Stimulated activated CD8-positive, alpha-beta memory T cell treated with anti-CD3 and anti-CD28 coated beads, Interleukin-4, amount 100 ng/mL, for 4 hours (primary cell): Measurements from ENCODE around the gene EHD4.

Source experiments
- DNase-seq, 2 donors: peaks; one replicate each; pipeline ENCODE4 v3.0.0-alpha.2; 2020; ENCODE audit warnings: low read depth in 2 of 2, low spot score in 1 of 2

EHD4 gene

DNA sequence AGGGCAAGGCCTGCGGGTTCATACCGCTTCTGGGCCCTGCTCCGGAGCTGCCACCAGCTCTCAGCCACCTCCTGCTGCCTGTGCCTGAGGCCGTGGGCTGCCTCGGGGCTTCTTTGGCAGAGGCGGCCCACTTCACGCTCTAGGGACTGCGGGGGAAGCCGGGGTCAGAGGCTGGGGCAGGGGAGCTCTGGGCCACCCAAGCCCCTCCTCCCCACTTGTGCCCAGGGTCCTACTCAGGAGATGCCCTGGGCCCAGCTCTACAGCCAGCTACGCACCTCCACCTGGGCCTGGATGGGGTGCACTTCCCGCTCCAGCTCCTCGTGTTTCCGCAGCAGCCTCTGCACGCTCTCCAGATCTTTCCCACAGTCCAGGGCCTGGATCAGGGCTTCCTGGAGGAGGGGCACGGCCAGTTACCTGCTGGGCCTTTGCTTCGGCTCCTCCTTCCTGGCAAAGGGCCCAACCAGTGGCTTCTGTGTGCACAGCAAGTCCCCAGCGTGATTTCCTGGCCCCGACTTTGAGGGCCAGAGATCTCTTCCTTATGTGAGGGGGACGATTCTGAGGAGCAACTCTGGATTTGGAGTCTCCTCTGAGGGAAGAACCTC lies 109.7 kb downstream of the EHD4 start:
- no peak for DNase-seq

GRCh38 chr15:41861736-41862356 lies 110.5 kb downstream of the EHD4 start:
- no peak for DNase-seq

GRCh38 chr15:41860049-41860828 lies 112.1 kb downstream of the EHD4 start:
- no peak for DNase-seq

DNA sequence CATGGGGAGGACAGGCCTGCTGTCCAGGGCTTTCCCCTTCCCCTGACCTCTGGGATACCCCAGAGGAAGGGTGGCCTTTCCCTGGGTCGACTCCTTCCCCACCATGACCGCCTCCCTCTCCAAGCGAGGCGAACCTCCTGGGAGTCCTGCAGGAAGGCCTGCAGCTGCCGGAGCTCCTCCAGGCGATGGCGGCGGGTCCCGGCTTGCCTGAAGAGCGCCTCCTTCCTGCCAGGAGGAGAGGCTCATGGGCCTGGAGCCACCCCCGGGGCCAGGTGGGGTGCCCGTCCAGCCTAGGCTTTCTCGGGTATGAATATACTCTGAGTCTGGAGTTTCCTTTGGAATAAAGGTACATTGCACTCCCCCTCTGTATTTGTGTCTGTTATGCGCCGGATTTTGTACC lies 113.6 kb downstream of the EHD4 start:
- no peak for DNase-seq

- no peak for DNase-seq
Measured at GRCh38 chr15:41857316-41857715, 115.0 kb downstream of the EHD4 start.

DNA sequence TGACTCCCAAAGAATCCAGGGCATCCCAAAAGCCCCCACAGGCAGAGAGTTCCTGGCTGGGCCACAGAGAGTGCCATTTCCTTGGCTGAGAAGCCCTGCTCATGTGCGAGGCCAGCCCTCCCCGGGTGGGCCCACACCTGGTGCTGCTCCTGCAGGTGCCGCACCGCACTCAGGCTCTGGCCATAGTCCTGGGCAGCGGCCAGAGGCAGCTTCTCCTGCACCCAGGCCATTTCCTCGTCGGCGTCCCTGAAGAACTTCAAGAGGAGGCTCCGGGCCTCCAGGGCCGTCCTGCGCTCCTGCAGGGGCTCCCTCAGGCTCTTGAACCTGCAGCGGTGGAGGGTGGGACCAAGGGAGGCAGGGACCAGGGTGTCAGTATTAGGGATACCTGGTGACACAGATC lies 115.6 kb downstream of the EHD4 start:
- no peak for DNase-seq

- no peak for DNase-seq
Measured at GRCh38 chr15:41856262-41856661, 116.1 kb downstream of the EHD4 start.

DNA sequence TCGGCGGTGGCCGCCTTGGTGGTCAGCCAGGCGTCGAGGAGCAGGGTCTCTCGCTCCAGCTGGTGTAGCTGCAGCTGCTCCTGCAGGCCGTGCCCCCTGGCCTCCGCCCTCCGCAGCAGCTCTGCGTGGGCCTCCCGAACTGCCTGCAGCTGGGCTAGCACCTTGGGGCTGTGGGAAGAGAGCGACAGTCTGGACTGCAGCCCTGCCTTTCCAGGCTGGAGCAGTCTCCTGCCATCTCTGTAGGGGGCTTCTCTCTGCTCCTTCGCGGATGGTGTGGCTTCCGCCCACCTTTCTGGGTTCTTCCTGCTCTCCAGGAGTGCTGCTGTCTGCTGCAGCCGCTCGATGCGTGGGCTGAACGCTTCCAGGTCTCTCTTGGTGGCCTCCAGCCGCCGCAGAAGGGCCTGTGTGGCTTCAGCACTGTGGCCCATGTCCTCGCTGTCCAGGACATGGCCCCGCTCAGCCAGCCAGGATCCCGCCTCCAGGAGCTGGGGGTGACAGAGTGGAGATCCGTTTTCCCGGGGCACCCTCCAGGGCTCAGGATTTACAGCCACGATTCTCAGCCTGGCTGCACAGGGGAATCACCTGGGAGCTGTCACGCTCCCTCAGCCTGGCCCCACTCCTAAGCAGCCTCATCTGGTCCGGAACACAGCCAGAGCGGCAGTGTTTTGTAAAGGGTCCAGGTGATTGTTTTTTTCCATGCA lies 116.9 kb downstream of the EHD4 start:
- DNase-seq = no peak

DNA sequence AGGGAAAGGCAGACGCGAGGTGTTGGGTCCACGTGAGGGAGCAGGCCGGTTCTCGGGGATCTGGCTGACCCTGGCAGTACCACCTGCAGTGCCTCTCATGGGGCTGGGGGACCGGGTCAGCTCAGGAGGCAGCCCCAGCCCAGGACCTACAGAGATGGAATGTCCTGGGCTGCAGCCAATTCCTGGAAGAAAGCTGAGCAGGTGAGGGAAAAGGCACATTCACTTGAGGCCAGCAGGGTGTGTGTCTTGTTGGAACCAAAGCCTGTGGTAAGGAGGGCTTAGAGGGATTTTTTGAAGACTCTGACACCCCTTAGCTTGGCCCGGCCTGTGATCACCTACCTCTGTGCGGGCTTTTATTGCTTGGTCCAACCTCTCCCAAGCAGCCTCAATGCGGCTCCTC lies 117.9 kb downstream of the EHD4 start:
- no peak for DNase-seq

- no peak for DNase-seq
Measured at GRCh38 chr15:41853831-41854230, 118.5 kb downstream of the EHD4 start.

GRCh38 chr15:41852736-41853590 lies 119.4 kb downstream of the EHD4 start:
- no peak for DNase-seq

GRCh38 chr15:41851755-41852370 lies 120.5 kb downstream of the EHD4 start:
- DNase-seq = no peak

- DNase-seq = no peak
Measured at GRCh38 chr15:41851167-41851523, 121.2 kb downstream of the EHD4 start.

DNA sequence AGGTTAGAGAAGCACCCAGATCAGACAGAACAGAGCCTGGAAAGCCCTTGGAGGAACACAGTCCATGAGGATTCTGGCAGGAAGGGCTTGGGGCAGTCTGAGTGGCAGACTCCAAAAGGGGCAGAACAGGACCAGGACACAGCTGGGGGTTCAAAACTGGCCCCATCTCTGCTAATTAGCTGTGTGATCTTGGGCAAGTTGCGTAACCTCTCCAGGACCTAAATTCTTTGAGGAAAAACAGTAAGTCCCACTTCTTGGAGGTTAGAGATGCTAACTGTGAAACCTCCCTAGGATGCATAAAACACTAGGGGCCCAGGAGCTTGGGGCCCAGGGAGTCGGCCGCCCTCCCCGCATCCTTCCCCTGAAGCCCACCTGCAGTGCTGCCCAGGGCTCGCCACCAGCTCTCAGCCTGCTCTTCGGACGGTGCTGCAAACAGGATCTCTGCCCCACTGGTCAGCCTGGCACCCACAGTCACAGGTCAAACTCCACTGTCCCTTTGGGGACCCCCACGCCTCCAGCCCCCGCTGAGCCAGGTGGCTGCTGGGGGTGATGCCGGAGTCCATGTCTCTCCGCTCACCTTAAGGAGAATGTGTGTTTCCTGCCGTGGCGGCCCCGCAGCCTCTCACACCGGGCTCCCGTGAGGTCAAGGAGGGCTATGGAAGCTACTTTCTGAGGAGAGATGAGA lies 121.7 kb downstream of the EHD4 start:
- DNase-seq = no peak

DNA sequence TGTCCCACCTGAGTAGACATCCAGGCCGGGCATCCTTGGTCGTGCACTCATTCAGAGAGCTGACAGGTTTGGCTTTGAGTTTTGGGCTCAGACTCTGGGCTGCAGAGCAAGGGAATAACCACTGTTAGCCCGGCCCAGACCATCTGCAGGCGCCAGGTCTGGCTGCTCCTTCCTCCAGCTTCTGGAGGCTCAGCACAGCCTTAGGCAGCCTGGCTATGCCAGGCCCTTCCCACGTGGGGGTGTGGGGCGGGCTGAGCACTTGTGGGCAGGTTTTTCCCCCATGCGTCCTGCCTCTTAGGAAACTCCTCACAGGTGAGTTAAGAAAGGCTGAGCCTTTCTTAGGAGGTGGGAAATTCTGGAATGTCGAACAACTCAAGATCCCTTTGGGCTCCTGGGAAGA lies 122.5 kb downstream of the EHD4 start:
- DNase-seq = no peak

DNA sequence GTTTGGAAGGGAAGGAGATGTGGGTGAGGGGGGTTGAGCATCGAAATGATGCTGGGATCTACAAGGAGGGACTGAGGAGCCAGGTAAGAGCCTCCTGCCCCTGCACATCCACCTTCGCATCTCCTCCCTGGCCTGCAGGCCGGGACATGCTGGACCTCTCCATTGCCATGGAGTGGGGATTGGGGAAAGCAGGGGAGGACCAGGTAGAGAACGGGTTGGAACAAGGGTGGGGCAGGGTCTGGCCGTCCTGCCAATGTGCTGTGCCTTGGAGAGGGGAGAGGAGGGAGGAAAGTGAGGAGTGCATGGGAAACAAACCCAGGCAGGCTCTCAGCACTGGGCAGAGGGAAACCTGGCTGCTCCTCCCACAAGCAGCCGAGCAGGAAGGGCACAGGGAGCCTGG lies 123.2 kb downstream of the EHD4 start:
- no peak for DNase-seq

- DNase-seq = no peak
Measured at GRCh38 chr15:41848631-41849030, 123.7 kb downstream of the EHD4 start.

- no peak for DNase-seq
Measured at GRCh38 chr15:41847981-41848380, 124.4 kb downstream of the EHD4 start.

DNA sequence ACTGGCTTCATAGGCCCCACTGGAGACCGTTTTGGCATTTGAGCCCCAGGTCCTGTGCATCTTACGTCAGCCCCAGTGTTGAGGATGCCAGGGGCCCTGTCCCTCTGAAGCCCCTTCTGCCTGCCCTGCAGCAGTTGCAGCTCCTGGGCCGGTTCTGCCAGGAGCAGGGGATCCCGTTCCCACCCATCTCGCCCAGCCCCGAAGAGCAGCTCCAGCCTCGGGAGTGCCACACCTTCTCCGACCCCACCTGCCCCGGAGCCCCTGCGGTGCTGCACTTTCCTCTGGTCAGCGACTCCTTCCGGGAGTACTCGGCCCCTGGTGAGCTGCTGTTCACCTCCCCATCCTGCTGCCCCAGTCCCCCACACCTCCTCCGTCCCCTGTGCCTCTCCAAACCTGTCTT lies 125.2 kb downstream of the EHD4 start:
- DNase-seq = no peak
